Panc1 (cell line): Measurements from ENCODE around the gene KBTBD8.

Experiments
- CTCF ChIP-seq: fragments of 450-650 bp; IDR thresholded peaks from 2 replicates; pipeline ENCODE4 v1.5.1; 2017; ENCODE audit warnings: mild to moderate bottlenecking
- POLR2AphosphoS5 ChIP-seq: IDR thresholded peaks from 2 replicates; pipeline ENCODE4 v1.6.1; 2012; ENCODE audit warnings: mild to moderate bottlenecking, low read depth, low read length, moderate library complexity
- REST ChIP-seq, 2 experiments: IDR thresholded peaks; 2 replicates each; pipeline ENCODE4 v1.6.1; 2011 to 2012; ENCODE audit warnings: low read depth in 2 of 2, control low read depth in 1 of 2, low read length in 1 of 2, mild to moderate bottlenecking in 1 of 2, moderate library complexity in 1 of 2; ENCODE audit not compliant: insufficient read depth in 1 of 2
- SIN3A ChIP-seq: IDR thresholded peaks from 2 replicates; pipeline ENCODE4 v1.6.1; 2012; ENCODE audit warnings: low read depth, mild to moderate bottlenecking, low read length, moderate library complexity, borderline replicate concordance; ENCODE audit not compliant: insufficient read depth

GRCh38 chr3:67034371-67034770 is 36.3 kb downstream of the KBTBD8 start:
- no peak for TF ChIP-seq CTCF
- no peak for TF ChIP-seq POLR2AphosphoS5
- TF ChIP-seq REST (IDR thresholded peaks at IDR 0.05; ENCODE audit: insufficient read depth in 1 of 2, low read depth in 2 of 2, low read length in 1 of 2): no peak
- no peak for TF ChIP-seq SIN3A
